Measurements from ENCODE around the gene GPR148. TPM values are rescaled to one million over a fixed set of nuclear protein-coding genes. Genes with fewer than 3 reads are reported as not detected.
A peak's percentile ranks its signal among the peaks of the same experiment; 100 is the strongest.

The GPR148 gene
- total and polyA plus RNA-seq, 4 experiments from 2014 or later: not detected

DNA sequence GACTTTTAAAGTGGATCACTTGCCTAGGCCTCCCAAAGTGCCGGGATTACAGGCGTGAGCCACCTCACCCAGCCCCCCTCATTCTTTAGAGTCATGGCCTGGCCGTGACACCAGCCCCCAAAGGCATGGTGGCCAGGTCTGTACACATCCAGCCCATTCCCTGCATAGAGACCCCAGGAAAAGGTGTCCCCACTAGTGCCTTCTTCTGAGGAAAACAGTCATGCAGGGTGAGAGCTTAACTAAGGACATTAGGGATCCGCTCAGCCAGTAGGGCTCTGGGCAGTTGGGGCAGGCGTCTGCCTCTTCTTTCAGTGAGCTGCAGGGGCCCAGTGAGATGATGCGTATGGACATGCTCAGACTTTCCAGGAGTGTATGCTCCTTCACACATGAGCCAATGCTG is 20.8 kb downstream of the GPR148 start:
- Mint-ChIP-seq H3K4me3 (no peak overlapping the region), H3K4me1 (peaks cover 0 to 7% (median under 1%) of the 10 kb centered on the region in 4 donors), H3K27ac (no peak overlapping the region), H3K9me3 (peaks cover 0 to 2% (median 0%) of the 10 kb centered on the region in 8 donors), H3K27me3 (peaks cover 9 to 18% of the 10 kb centered on the region in 2 donors), H3K36me3 (no peaks in the 10 kb centered on the region)
- DNase-seq: no peak
- Histone ChIP-seq H3K36me3 (ENCODE audit: insufficient read depth, low read length) (no peaks in the 10 kb centered on the region), H3K4me3 (ENCODE audit: low read length in 2 of 2) (no peak overlapping the region), H3K27ac (ENCODE audit: low read depth, low read length) (no peak overlapping the region), H3K4me1 (ENCODE audit: insufficient read depth, low read length) (no peaks in the 10 kb centered on the region), H3K27me3 (ENCODE audit: insufficient read depth, low read length) (no peaks in the 10 kb centered on the region), H3K9me3 (ENCODE audit: control insufficient read depth in 1 of 2, low read length in 2 of 2) (no peaks in the 10 kb centered on the region)
- POLR2A ChIA-PET (ENCODE audit: partially characterized antibody): no interaction called here
- CTCF ChIA-PET (ENCODE audit: partially characterized antibody): no interaction called here
- intact Hi-C loops (cut with micrococcal nuclease): no loop called here

DNA sequence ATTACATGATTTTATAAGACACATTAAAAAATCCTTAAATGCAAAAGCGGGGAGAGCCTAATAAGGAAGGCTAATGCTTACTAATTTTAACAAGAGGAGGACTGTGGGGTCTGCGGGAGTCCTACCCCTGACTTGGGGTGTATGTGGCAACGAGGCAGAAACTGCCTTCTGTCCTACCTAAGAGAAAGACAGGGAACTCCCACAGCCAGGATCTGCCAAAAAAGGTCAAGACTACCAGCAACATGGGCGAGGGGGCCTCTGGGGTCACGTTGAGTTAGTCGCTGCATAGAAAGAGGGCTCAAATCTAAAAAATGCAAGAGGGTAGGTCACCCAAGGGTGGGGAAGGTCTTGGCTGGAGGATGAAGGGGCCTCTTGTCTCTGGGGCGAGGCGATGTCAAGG is 25.9 kb downstream of the GPR148 start:
- CTCF ChIA-PET (ENCODE audit: partially characterized antibody): no interaction called here

DNA sequence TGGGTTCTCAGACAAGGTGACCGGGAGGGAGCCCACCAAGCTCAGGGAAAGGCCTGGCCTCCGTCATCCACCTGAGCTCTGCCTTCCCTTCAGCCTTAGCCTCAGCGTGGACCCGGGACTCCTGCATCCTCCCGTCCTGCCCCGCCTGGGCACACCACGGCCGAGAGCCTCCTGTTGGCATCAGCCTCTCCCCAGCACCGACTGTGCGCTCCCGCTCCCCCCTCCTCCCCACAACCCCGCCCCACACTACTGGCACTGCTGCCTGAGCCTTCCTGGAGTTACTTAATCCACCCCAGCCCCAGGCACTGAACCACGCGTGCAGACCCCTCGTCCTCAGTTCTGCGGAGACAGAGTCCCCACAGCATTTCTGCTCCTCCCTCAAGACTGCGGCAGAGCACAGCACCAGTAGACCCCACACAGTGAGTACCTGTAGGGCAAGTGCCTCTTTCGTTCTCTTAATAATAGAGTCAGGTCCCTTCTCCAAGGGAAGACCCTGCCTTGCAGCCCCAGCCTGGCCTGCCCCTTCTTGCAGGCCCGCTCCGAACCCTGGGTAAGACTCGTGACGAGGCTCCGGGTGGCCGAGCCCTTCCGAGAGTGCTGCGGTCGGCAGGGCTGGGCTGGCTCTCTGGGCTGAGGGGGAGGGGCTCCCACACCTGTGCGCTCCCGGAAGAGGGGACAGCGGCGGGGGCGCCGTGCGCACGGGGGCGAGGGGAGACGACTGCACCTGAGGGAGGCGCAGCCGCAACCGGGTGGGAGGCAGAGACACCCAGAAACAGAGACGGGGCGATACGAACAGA is 26.6 kb downstream of the GPR148 start, which contains the start of gene AMER3:
AMER3 (plus strand) TSS at position 285 of the 797 bp plus-strand sequence. CDS start 6,533 bp downstream, outside the sequence.
- peak within 1 kb of the TSS; percentile 43 to 65 (median 54) for H3K4me3 Mint-ChIP-seq
- peaks cover 32 to 38% of the 10 kb centered on the region in 2 donors for H3K27me3 Mint-ChIP-seq
- Histone ChIP-seq H3K27me3 (ENCODE audit: insufficient read depth, low read length) (peaks cover 4% of the 10 kb centered on the region), H3K4me3 (ENCODE audit: low read length in 2 of 2) (no peak within 1 kb of the TSS), H3K36me3 (ENCODE audit: insufficient read depth, low read length) (no peaks in the 10 kb centered on the region), H3K27ac (ENCODE audit: low read depth, low read length) (no peak within 1 kb of the TSS), H3K9me3 (ENCODE audit: control insufficient read depth in 1 of 2, low read length in 2 of 2) (no peaks in the 10 kb centered on the region), H3K4me1 (ENCODE audit: insufficient read depth, low read length) (no peaks in the 10 kb centered on the region)
- intact Hi-C loops (cut with micrococcal nuclease): no loop called here
- no peaks in the 10 kb centered on the region for H3K36me3 Mint-ChIP-seq
- ChIA-PET POLR2A (ENCODE audit: partially characterized antibody) (no interaction called here), CTCF (ENCODE audit: partially characterized antibody) (no interaction called here)
- H3K27ac Mint-ChIP-seq: no peak within 1 kb of the TSS
- DNase-seq: peak in 1 of 5 donors; percentile 28
- H3K4me1 Mint-ChIP-seq: peaks cover 2 to 24% (median 6%) of the 10 kb centered on the region in 4 donors
- H3K9me3 Mint-ChIP-seq: peaks cover 0 to 4% (median 0%) of the 10 kb centered on the region in 8 donors

More for the DNA sequence above, 25.9 kb downstream of the GPR148 start:
- Mint-ChIP-seq H3K9me3 (peaks cover 0 to 4% (median 0%) of the 10 kb centered on the region in 8 donors), H3K27me3 (peaks cover 32 to 38% of the 10 kb centered on the region in 2 donors), H3K36me3 (no peaks in the 10 kb centered on the region), H3K27ac (no peak overlapping the region), H3K4me3 (peak overlapping the region in 6 of 8 donors; percentile 43 to 65 (median 56)), H3K4me1 (peaks cover 2 to 24% (median 6%) of the 10 kb centered on the region in 4 donors)
- no peaks in the 10 kb centered on the region for H3K9me3 ChIP-seq (ENCODE audit: control insufficient read depth in 1 of 2, low read length in 2 of 2)
- H3K4me1 ChIP-seq (ENCODE audit: insufficient read depth, low read length): no peaks in the 10 kb centered on the region
- no peak overlapping the region for H3K27ac ChIP-seq (ENCODE audit: low read depth, low read length)
- H3K36me3 ChIP-seq (ENCODE audit: insufficient read depth, low read length): no peaks in the 10 kb centered on the region
- H3K27me3 ChIP-seq (ENCODE audit: insufficient read depth, low read length): peaks cover 4% of the 10 kb centered on the region
- intact Hi-C loops (cut with micrococcal nuclease): no loop called here
- POLR2A ChIA-PET (ENCODE audit: partially characterized antibody): no interaction called here
- no peak overlapping the region for H3K4me3 ChIP-seq (ENCODE audit: low read length in 2 of 2)
- no peak for DNase-seq

DNA sequence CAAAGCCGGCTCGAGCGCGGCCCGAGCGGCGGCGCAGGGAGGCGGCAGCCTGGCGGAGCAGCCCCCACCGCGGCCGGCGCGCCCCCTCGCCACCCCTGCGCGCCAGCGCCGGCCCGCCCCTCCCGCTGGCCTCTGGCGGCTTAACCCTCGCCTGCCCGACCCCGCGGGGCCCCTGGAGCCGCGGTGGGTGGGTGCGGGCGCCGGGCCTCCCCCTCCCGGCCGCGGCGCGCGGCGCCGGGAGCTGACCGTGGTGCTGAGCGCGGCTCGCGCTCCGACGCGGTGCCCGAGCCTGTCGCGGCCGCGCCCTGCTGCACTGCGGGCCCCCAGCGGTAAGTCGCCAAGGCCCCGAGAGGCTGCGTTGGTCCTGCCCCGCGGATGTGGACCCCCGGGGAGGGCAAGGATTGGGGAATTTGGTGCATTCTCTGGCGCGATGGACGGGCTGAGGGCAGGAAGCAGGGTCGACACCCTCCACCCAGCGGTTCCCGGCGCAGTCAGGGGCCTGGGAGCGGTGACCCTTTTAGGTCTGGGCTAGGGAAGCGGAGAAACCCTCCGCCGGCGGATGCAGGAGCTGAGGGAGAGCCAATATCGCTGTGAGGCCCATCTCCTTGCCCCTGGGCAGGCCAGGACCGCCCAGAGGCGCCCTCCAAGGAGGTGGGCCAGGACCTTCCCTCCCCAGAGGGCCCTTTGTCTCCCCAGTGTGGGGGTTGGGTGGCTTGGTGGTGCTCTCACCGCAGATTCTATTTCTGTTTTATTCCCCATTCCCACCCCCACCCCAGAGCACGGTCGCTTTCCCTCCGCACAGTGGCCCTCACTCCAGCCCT is 27.4 kb downstream of the GPR148 start:
- POLR2A ChIA-PET (ENCODE audit: partially characterized antibody): no interaction called here
- Histone ChIP-seq H3K36me3 (ENCODE audit: insufficient read depth, low read length) (no peaks in the 10 kb centered on the region), H3K9me3 (ENCODE audit: control insufficient read depth in 1 of 2, low read length in 2 of 2) (no peaks in the 10 kb centered on the region), H3K4me1 (ENCODE audit: insufficient read depth, low read length) (no peaks in the 10 kb centered on the region), H3K27ac (ENCODE audit: low read depth, low read length) (no peak overlapping the region), H3K27me3 (ENCODE audit: insufficient read depth, low read length) (peaks cover 4% of the 10 kb centered on the region), H3K4me3 (ENCODE audit: low read length in 2 of 2) (no peak overlapping the region)
- intact Hi-C loops (cut with micrococcal nuclease): no loop called here
- peak overlapping the region in 7 of 8 donors; percentile 7 to 65 (median 51) for H3K4me3 Mint-ChIP-seq
- peaks cover 2 to 24% (median 6%) of the 10 kb centered on the region in 4 donors for H3K4me1 Mint-ChIP-seq
- peaks cover 32 to 42% of the 10 kb centered on the region in 2 donors for H3K27me3 Mint-ChIP-seq
- peaks cover 0 to 4% (median under 1%) of the 10 kb centered on the region in 8 donors for H3K9me3 Mint-ChIP-seq
- H3K36me3 Mint-ChIP-seq: no peaks in the 10 kb centered on the region
- H3K27ac Mint-ChIP-seq: no peak overlapping the region
- CTCF ChIA-PET (ENCODE audit: partially characterized antibody): no interaction called here
- peak in 1 of 5 donors; percentile 8 for DNase-seq

DNA sequence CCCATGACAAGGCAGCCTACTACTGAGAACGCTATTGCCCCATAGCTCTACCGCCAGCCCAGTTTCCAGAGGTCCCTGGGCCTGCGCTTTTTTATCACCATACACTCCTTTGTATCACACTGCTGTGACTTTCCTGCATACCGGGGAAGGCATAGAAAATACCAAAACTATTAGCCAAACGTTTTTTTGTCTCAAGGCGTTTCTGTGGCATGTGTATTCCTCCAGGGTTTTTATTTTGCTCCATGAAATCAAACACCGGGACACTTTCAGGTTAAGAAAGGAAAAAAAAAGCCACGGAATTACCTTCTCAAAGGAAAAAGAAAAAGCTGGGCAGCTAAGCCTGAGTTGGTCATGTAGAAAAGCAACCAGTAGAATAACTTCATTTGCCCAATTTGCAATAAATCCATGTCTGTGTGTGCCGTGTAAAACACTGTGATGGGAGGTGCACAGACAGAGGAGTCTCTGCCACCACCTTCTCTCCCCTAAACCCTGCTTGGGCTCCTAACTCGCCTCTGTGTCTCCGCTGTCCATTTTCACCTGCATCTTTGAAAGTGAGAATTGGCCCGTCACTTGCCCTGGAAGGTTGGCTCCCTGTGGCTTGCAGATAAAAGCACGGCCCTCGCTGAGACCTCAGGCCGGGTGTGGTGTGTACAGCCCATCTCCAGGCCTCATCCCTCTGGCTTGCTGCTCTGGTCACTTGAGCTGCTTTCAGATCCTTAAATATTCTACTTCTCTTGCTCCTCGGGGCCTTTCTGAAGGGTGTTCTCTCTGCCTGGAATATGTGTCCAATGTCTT is 28.2 kb downstream of the GPR148 start:
- no peak overlapping the region for H3K27ac Mint-ChIP-seq
- H3K4me3 ChIP-seq (ENCODE audit: low read length in 2 of 2): no peak overlapping the region
- peaks cover 32 to 43% of the 10 kb centered on the region in 2 donors for H3K27me3 Mint-ChIP-seq
- peak overlapping the region in 7 of 8 donors; percentile 24 to 65 (median 51) for H3K4me3 Mint-ChIP-seq
- H3K4me1 ChIP-seq (ENCODE audit: insufficient read depth, low read length): no peaks in the 10 kb centered on the region
- peaks cover 2 to 24% (median 6%) of the 10 kb centered on the region in 4 donors for H3K4me1 Mint-ChIP-seq
- H3K9me3 ChIP-seq (ENCODE audit: control insufficient read depth in 1 of 2, low read length in 2 of 2): no peaks in the 10 kb centered on the region
- no peaks in the 10 kb centered on the region for H3K36me3 ChIP-seq (ENCODE audit: insufficient read depth, low read length)
- CTCF ChIA-PET (ENCODE audit: partially characterized antibody): no interaction called here
- POLR2A ChIA-PET (ENCODE audit: partially characterized antibody): no interaction called here
- peaks cover 0 to 4% (median under 1%) of the 10 kb centered on the region in 8 donors for H3K9me3 Mint-ChIP-seq
- DNase-seq: no peak
- H3K27ac ChIP-seq (ENCODE audit: low read depth, low read length): no peak overlapping the region
- no peaks in the 10 kb centered on the region for H3K36me3 Mint-ChIP-seq
- intact Hi-C loops (cut with micrococcal nuclease): no loop called here
- H3K27me3 ChIP-seq (ENCODE audit: insufficient read depth, low read length): peaks cover 4% of the 10 kb centered on the region

DNA sequence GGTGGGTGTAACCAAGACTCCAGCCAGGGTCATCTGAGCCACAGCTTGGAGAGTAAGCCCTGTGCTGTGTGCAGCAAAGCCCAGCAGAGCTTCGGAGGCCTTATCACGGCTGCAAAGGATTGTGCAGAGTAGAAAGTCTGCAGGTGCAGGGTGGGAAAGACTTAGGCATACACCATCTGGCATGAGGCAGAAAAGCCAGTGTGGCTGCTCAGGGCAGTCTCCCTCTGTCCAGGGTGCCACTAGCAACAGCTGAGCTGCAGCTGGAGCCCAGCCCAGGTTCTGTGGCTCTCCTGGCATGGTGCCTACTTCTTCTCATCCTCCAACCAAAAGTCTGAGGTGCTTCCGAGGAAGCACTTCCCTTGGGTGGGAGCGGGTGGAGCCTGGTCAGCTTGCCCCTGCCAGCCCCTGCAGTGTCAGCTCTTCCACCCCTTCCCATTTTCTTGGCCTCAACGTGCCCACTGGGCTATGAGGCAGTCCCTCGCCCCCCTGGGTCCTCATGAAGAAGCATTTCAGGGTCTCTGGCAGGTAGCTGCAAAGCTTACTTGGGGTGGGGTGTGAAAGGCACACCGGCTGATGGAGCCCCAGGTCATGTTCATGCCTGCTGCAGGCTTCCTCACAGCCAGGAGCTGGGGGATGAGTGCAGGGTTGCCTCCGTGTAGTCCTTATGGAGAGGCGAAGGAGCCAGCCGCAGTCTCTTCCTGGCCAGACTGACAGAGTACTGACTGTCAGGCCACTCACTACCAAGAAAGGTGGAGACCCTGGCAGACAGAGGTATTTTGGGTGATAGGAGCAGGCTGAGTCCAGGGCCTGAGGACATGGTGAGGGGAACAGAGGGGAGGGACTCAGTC is 31.3 kb downstream of the GPR148 start:
- H3K27ac ChIP-seq (ENCODE audit: low read depth, low read length): no peak overlapping the region
- H3K36me3 ChIP-seq (ENCODE audit: insufficient read depth, low read length): no peaks in the 10 kb centered on the region
- ChIA-PET CTCF (ENCODE audit: partially characterized antibody) (no interaction called here), POLR2A (ENCODE audit: partially characterized antibody) (no interaction called here)
- DNase-seq: no peak
- intact Hi-C loops (cut with micrococcal nuclease): no loop called here
- no peaks in the 10 kb centered on the region for H3K4me1 ChIP-seq (ENCODE audit: insufficient read depth, low read length)
- no peaks in the 10 kb centered on the region for H3K36me3 Mint-ChIP-seq
- peaks cover 0 to 3% (median 0%) of the 10 kb centered on the region in 8 donors for H3K9me3 Mint-ChIP-seq
- H3K27me3 ChIP-seq (ENCODE audit: insufficient read depth, low read length): peaks cover 4% of the 10 kb centered on the region
- H3K4me3 Mint-ChIP-seq: no peak overlapping the region
- H3K27ac Mint-ChIP-seq: peak overlapping the region in 1 of 7 donors; percentile 43
- H3K4me3 ChIP-seq (ENCODE audit: low read length in 2 of 2): no peak overlapping the region
- peaks cover 2 to 16% (median 5%) of the 10 kb centered on the region in 4 donors for H3K4me1 Mint-ChIP-seq
- H3K9me3 ChIP-seq (ENCODE audit: control insufficient read depth in 1 of 2, low read length in 2 of 2): no peaks in the 10 kb centered on the region
- H3K27me3 Mint-ChIP-seq: peaks cover 18 to 31% of the 10 kb centered on the region in 2 donors

Data from CD4-positive, alpha-beta memory T cell (primary cell).